Measurements from ENCODE around the gene DOP1B.
"Not testable (repeated sequence)": the region's sequence is repeated elsewhere in the genome, so short reads cannot be mapped to it uniquely, and the experiment has no call there.

The DOP1B gene

GRCh38 chr21:36193200-36193599 is 36.6 kb downstream of the DOP1B start:
- no peak overlapping the region for H2AFZ ChIP-seq
- H3K4me3 ChIP-seq (ENCODE audit: low read depth, low read length), result no peak overlapping the region
- no peak for TF ChIP-seq CTCF (IDR thresholded peaks at IDR 0.05)
- no peaks in the 10 kb centered on the region for H3K27me3 ChIP-seq (ENCODE audit: control insufficient read depth, insufficient read depth, low read length)
- peak overlapping the region; percentile 94 for H3K27ac ChIP-seq
- no peak overlapping the region for H3K9ac ChIP-seq
- H3K79me2 ChIP-seq, result peaks cover 2% of the 10 kb centered on the region
- H3K4me1 ChIP-seq, result peaks cover 31% of the 10 kb centered on the region
- H3K4me2 ChIP-seq (ENCODE audit: low read length), result peak overlapping the region; percentile 2
- H3K36me3 ChIP-seq (ENCODE audit: control insufficient read depth, insufficient read depth, low read length), result no peaks in the 10 kb centered on the region
- H3K9me3 ChIP-seq (ENCODE audit: control insufficient read depth, low read length), result no peaks in the 10 kb centered on the region

- Histone ChIP-seq H3K4me3 (ENCODE audit: low read depth, low read length) (no peak overlapping the region), H2AFZ (no peak overlapping the region), H3K4me1 (peaks cover 32% of the 10 kb centered on the region), H3K27me3 (ENCODE audit: control insufficient read depth, insufficient read depth, low read length) (no peaks in the 10 kb centered on the region), H3K9ac (no peak overlapping the region), H3K9me3 (ENCODE audit: control insufficient read depth, low read length) (no peaks in the 10 kb centered on the region), H3K36me3 (ENCODE audit: control insufficient read depth, insufficient read depth, low read length) (no peaks in the 10 kb centered on the region), H3K79me2 (peaks cover 2% of the 10 kb centered on the region), H3K4me2 (ENCODE audit: low read length) (peak overlapping the region; percentile 2), H3K27ac (peak overlapping the region; percentile 94)
- no peak for TF ChIP-seq CTCF (IDR thresholded peaks at IDR 0.05)
These were observed 37.4 kb downstream of the DOP1B start for GRCh38 chr21:36194024-36194423.

GRCh38 chr21:36195613-36196012 is 39.0 kb downstream of the DOP1B start:
- TF ChIP-seq CTCF (IDR thresholded peaks at IDR 0.05), result no peak
- Histone ChIP-seq H3K79me2 (peaks cover 2% of the 10 kb centered on the region), H3K9ac (no peak overlapping the region), H3K4me1 (peaks cover 32% of the 10 kb centered on the region), H3K27ac (peak overlapping the region; percentile 49), H3K36me3 (ENCODE audit: control insufficient read depth, insufficient read depth, low read length) (no peaks in the 10 kb centered on the region), H2AFZ (no peak overlapping the region), H3K4me3 (ENCODE audit: low read depth, low read length) (no peak overlapping the region), H3K27me3 (ENCODE audit: control insufficient read depth, insufficient read depth, low read length) (no peaks in the 10 kb centered on the region), H3K4me2 (ENCODE audit: low read length) (no peak overlapping the region), H3K9me3 (ENCODE audit: control insufficient read depth, low read length) (no peaks in the 10 kb centered on the region)

GRCh38 chr21:36199021-36199420 is 42.4 kb downstream of the DOP1B start:
- Histone ChIP-seq H3K9me3 (ENCODE audit: control insufficient read depth, low read length) (no peaks in the 10 kb centered on the region), H3K4me2 (ENCODE audit: low read length) (no peak overlapping the region), H3K27me3 (ENCODE audit: control insufficient read depth, insufficient read depth, low read length) (no peaks in the 10 kb centered on the region), H3K9ac (no peak overlapping the region), H2AFZ (no peak overlapping the region), H3K27ac (no peak overlapping the region), H3K79me2 (no peaks in the 10 kb centered on the region), H3K4me3 (ENCODE audit: low read depth, low read length) (no peak overlapping the region), H3K36me3 (ENCODE audit: control insufficient read depth, insufficient read depth, low read length) (no peaks in the 10 kb centered on the region), H3K4me1 (peaks cover 34% of the 10 kb centered on the region)
- TF ChIP-seq CTCF (IDR thresholded peaks at IDR 0.05), result no peak

GRCh38 chr21:36199575-36199974 is 43.0 kb downstream of the DOP1B start:
- H3K27me3 ChIP-seq (ENCODE audit: control insufficient read depth, insufficient read depth, low read length); H3K4me2 ChIP-seq (ENCODE audit: low read length); H2AFZ ChIP-seq; H3K9ac ChIP-seq; H3K27ac ChIP-seq; H3K4me3 ChIP-seq (ENCODE audit: low read depth, low read length); H3K79me2 ChIP-seq; H3K36me3 ChIP-seq (ENCODE audit: control insufficient read depth, insufficient read depth, low read length); H3K9me3 ChIP-seq (ENCODE audit: control insufficient read depth, low read length): not testable (repeated sequence)
- H3K4me1 ChIP-seq, result peaks cover 30% of the 10 kb centered on the region

All from parathyroid adenoma (tissue), 2 donors.